PC-3 (cell line): ENCODE measurements around the gene PGBD5. TPM values are rescaled to one million over a fixed set of nuclear protein-coding genes. Genes with fewer than 3 reads are reported as not detected.

Experiments
- ATAC-seq: fragments of 200-7000 bp; cut with Tn5 transposase; 2 replicates; pipeline ENCODE4 v1.9.1; 2020; ENCODE audit warnings: mild to moderate bottlenecking, moderate library complexity
- BruUV-seq: library from RNA; stranded (reverse); fragments of 400-500 nt; replicated peaks from 2 replicates; lab custom pipeline; 2021; lab: Mats Ljungman, UMichigan
- CTCF ChIA-PET: fragments of 300-600 bp; sonication (Branson Sonifier 250); formaldehyde crosslinking; loops from one replicate; lab custom pipeline; 2022; ENCODE audit warnings: antibody characterized with exemption; lab: Charles Lee
- POLR2A ChIA-PET: fragments of 300-600 bp; sonication (Branson Sonifier 250); formaldehyde crosslinking; loops from one replicate; lab custom pipeline; 2022; ENCODE audit warnings: antibody characterized with exemption; ENCODE audit not compliant: unreplicated experiment; lab: Charles Lee
- DNase-seq: peaks from one replicate; pipeline ENCODE4 v3.0.0-alpha.2; 2015
- H2AFZ ChIP-seq: fragments of 300-600 bp; sonication (generic); 2 replicates; pipeline ENCODE4 v1.6.0; 2016; ENCODE audit warnings: antibody characterized with exemption, low read length
- H3F3A ChIP-seq: fragments of 300-600 bp; sonication (generic); one replicate; pipeline ENCODE4 v1.6.0; 2017; ENCODE audit warnings: antibody characterized with exemption, low read length, control low read depth, mild to moderate bottlenecking; ENCODE audit not compliant: unreplicated experiment
- H3K27ac ChIP-seq: fragments of 300-600 bp; sonication (generic); 2 replicates; pipeline ENCODE4 v1.5.1; 2016; ENCODE audit warnings: mild to moderate bottlenecking, low read length
- H3K27me3 ChIP-seq: fragments of 300-600 bp; sonication (generic); 2 replicates; pipeline ENCODE4 v1.6.1; 2016; ENCODE audit warnings: low read length, mixed read lengths
- H3K36me3 ChIP-seq: fragments of 300-600 bp; sonication (generic); 2 replicates; pipeline ENCODE4 v1.6.1; 2016; ENCODE audit warnings: low read depth, mixed run types, low read length, mixed read lengths
- H3K4me1 ChIP-seq: fragments of 300-600 bp; sonication (generic); 2 replicates; pipeline ENCODE4 v1.5.1; 2016; ENCODE audit warnings: low read length; ENCODE audit not compliant: insufficient read depth
- H3K4me2 ChIP-seq: fragments of 300-600 bp; sonication (generic); 2 replicates; pipeline ENCODE4 v1.6.0; 2016; ENCODE audit warnings: low read length
- H3K4me3 ChIP-seq: fragments of 300-600 bp; sonication (generic); 2 replicates; pipeline ENCODE4 v1.5.1; 2016; ENCODE audit warnings: mild to moderate bottlenecking, low read length, mixed read lengths
- H3K79me2 ChIP-seq: fragments of 300-600 bp; sonication (generic); 2 replicates; pipeline ENCODE4 v1.6.1; 2017; ENCODE audit warnings: low read length, mixed read lengths
- H3K9ac ChIP-seq: fragments of 300-600 bp; sonication (generic); 2 replicates; pipeline ENCODE4 v1.6.0; 2016; ENCODE audit warnings: mild to moderate bottlenecking, low read length
- H3K9me2 ChIP-seq: fragments of 300-600 bp; sonication (generic); replicated peaks from 2 replicates; pipeline ENCODE4 v1.6.1; 2016; ENCODE audit warnings: mixed run types, low read length, mixed read lengths
- H3K9me3 ChIP-seq: fragments of 300-600 bp; sonication (generic); 2 replicates; pipeline ENCODE4 v1.6.1; 2016; ENCODE audit warnings: low read length, mixed read lengths
- H4K20me1 ChIP-seq: fragments of 300-600 bp; sonication (generic); 2 replicates; pipeline ENCODE4 v1.6.1; 2016; ENCODE audit warnings: low read length, mixed read lengths
- CTCF ChIP-seq: fragments of 300-600 bp; sonication (generic); conservative IDR thresholded peaks from 2 replicates; pipeline ENCODE4 v1.5.1; 2017; ENCODE audit warnings: antibody characterized with exemption, low read depth, mild to moderate bottlenecking, low read length
- EZH2 ChIP-seq: fragments of 300-600 bp; sonication (generic); IDR thresholded peaks from one replicate; pipeline ENCODE4 v1.6.1; 2017; ENCODE audit warnings: antibody characterized with exemption, mild to moderate bottlenecking, low read length; ENCODE audit not compliant: unreplicated experiment
- EZH2phosphoT487 ChIP-seq: fragments of 300-600 bp; sonication (generic); IDR thresholded peaks from 2 replicates; pipeline ENCODE4 v1.6.1; 2018; ENCODE audit warnings: mild to moderate bottlenecking, antibody characterized with exemption, low read length, borderline replicate concordance
- intact Hi-C: fragments of 100-400 bp; cut with micrococcal nuclease; formaldehyde crosslinking; loops from 2 replicates; pipeline ENCODE4 v1.9.0; 2023
- total RNA-seq: library from RNA; depleted of rRNA; stranded (reverse); fragments of >200 nt; gene quantifications from 2 replicates; pipeline ENCODE4 v1.2.3, GENCODE V29; 2014

The PGBD5 gene
- total RNA-seq, 1 experiment from 2014 or later = under 0.01 TPM

GRCh38 chr1:230431527-230431926 lies 5.4 kb upstream of the PGBD5 start:
- H3K27me3 ChIP-seq = peaks cover 89% of the 10 kb centered on the region
- CTCF ChIA-PET = no interaction called here
- no peaks in the 10 kb centered on the region for H4K20me1 ChIP-seq
- H3K36me3 ChIP-seq = no peaks in the 10 kb centered on the region
- H3K4me3 ChIP-seq = no peak overlapping the region
- no peak for ATAC-seq
- POLR2A ChIA-PET = no interaction called here
- H3K9ac ChIP-seq = no peak overlapping the region
- H3F3A ChIP-seq = no peaks in the 10 kb centered on the region
- H3K9me3 ChIP-seq = no peaks in the 10 kb centered on the region
- H3K79me2 ChIP-seq = no peaks in the 10 kb centered on the region
- no TSS peak for BruUV-seq
- intact Hi-C loops = no loop called here
- no peaks in the 10 kb centered on the region for H3K4me1 ChIP-seq
- H2AFZ ChIP-seq = no peak overlapping the region
- H3K27ac ChIP-seq = no peak overlapping the region
- no peaks in the 10 kb centered on the region for H3K9me2 ChIP-seq
- no peak for DNase-seq
- no peak overlapping the region for H3K4me2 ChIP-seq
- TF ChIP-seq EZH2phosphoT487 = no peak
- TF ChIP-seq EZH2 = no peak
- TF ChIP-seq CTCF = no peak

- Histone ChIP-seq H3K79me2 (no peaks in the 10 kb centered on the region), H3K36me3 (no peaks in the 10 kb centered on the region), H4K20me1 (no peaks in the 10 kb centered on the region), H3K9ac (no peak overlapping the region), H3K9me3 (no peaks in the 10 kb centered on the region), H2AFZ (no peak overlapping the region), H3F3A (no peaks in the 10 kb centered on the region), H3K27me3 (peaks cover 82% of the 10 kb centered on the region), H3K4me3 (no peak overlapping the region), H3K4me2 (no peak overlapping the region), H3K4me1 (no peaks in the 10 kb centered on the region), H3K9me2 (no peaks in the 10 kb centered on the region), H3K27ac (no peak overlapping the region)
- TF ChIP-seq EZH2phosphoT487 (no peak), CTCF (no peak), EZH2 (no peak)
- DNase-seq (no peak), ATAC-seq (no peak)
- no TSS peak for BruUV-seq
- ChIA-PET CTCF (no interaction called here), POLR2A (no interaction called here)
- intact Hi-C loops = no loop called here
Measured at GRCh38 chr1:230430499-230430898, 4.4 kb upstream of the PGBD5 start.

- no peak for DNase-seq
- H3K4me2 ChIP-seq = no peak overlapping the region
- TF ChIP-seq CTCF = no peak
- no peak for TF ChIP-seq EZH2
- TF ChIP-seq EZH2phosphoT487 = no peak
- no peak overlapping the region for H3K9ac ChIP-seq
- no peaks in the 10 kb centered on the region for H4K20me1 ChIP-seq
- no peaks in the 10 kb centered on the region for H3K9me3 ChIP-seq
- peaks cover 82% of the 10 kb centered on the region for H3K27me3 ChIP-seq
- H3K4me3 ChIP-seq = no peak overlapping the region
- no peak for ATAC-seq
- ChIA-PET POLR2A (no interaction called here), CTCF (no interaction called here)
- no TSS peak for BruUV-seq
- no peaks in the 10 kb centered on the region for H3K36me3 ChIP-seq
- no peak overlapping the region for H2AFZ ChIP-seq
- no peaks in the 10 kb centered on the region for H3K9me2 ChIP-seq
- H3F3A ChIP-seq = no peaks in the 10 kb centered on the region
- no peak overlapping the region for H3K27ac ChIP-seq
- intact Hi-C loops = no loop called here
- no peaks in the 10 kb centered on the region for H3K79me2 ChIP-seq
- H3K4me1 ChIP-seq = no peaks in the 10 kb centered on the region
Measured at GRCh38 chr1:230429067-230429735, 3.1 kb upstream of the PGBD5 start.
